DMS53 treated with DMSO at 0.1 percent for 48 hours (cell line): ENCODE results near the gene SLC9A9.

Experiments
- DNase-seq: peaks from one replicate; lab custom pipeline; 2025; ENCODE audit not compliant: unreplicated experiment; lab: John Stamatoyannopoulos, UW

Gene SLC9A9

GRCh38 chr3:143763564-143764162 lies 84.6 kb downstream of the SLC9A9 start:
- peak; percentile 34 for DNase-seq

GRCh38 chr3:143757691-143758090 lies 90.6 kb downstream of the SLC9A9 start:
- no peak for DNase-seq

DNA sequence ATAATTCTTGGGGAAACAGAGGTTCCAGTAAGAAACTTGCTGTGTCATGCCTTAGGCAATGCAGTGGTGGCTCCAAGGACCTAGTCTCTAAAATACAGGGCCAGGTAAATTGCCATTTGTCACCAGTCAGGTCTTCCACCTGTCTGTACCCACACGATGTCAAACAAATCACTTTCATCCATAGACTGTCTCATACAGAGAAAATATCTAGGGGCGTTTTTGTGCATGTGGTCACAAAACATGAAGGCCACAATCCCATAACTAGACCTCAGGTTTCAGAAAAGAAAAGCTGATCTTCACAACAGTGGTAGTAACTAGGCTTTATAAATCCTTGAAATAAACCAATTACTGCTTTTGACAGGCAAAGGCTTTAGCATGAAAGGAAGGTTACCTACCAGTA lies 92.3 kb downstream of the SLC9A9 start:
- no peak for DNase-seq

DNA sequence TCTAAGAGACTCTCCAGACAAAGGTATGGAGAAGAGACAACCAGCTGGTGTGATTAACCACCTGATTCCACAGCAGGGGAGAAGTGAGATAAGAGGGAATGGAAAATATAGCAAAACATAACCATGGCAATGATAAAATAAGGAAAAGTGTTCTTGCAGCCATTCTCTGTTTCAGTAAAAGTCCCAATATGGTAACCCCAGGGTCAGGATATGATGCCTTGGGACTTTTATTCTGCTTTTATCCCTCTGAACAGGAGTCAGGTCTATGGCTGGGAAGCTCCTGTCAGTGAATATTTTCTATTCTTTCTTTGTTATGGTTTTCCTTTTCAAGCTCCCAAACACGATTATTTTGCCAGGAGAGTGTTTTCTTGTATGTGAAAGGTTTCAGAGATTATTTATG lies 94.2 kb downstream of the SLC9A9 start:
- no peak for DNase-seq

DNA sequence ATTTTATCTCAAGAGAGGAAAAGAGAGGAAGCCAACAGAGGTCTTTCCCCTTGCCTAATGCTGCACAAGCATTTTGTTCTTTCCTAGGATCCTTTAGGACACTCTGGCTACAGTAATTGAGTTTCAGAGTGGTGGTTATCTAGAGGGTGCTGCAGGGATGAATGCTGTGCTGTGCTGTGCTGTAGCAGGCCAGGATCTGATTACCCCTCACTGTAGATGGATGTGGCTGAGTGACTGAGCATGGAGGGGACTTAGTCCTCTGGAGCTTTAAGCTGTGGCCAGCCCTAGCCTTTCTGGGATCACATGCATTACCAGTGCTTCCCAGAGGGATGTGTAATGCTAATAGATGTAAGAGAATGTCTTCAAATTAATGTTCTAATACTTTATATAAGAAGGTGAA lies 94.8 kb downstream of the SLC9A9 start:
- DNase-seq = no peak

DNA sequence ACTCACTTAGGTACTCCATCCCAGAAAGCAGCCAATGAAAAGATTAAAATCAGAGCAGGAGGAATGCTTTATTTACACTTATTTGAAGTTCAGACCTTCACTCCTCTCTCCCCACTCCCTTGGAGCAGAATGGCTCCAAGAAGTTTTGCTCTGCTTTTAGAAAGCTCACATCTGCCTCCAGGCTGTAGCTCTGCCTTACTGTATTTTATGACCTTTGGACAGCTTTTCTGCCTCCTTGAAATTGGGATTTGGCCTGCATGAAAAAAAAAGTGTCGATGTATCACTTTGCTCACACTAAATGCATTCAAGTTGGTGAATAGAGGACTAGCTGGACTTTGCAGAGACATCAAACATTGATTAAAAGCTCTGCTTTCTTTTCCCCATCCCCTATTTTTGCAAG lies 95.3 kb downstream of the SLC9A9 start:
- DNase-seq = no peak

GRCh38 chr3:143751643-143752178 lies 96.6 kb downstream of the SLC9A9 start:
- no peak for DNase-seq

GRCh38 chr3:143750841-143751240 lies 97.4 kb downstream of the SLC9A9 start:
- peak; percentile 64 for DNase-seq

GRCh38 chr3:143749926-143750325 lies 98.3 kb downstream of the SLC9A9 start:
- DNase-seq = no peak

DNA sequence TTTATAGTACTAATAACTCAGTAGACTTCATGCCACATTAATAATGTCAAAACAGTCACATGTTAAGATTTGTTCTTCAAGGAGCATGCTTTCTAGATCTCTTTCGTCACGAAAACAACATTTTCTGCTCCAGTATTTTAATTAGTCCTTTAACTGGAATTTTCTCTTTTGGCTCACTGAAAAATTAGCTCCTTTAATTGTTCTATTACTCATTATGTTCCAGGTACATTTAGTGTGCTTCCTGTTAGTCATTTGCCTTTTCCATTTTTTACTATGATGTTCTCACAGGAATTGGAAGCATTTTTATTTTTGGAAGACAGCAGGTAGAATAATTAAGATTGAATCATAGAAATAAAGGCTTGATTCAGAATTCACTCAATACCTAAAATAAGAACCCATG lies 111.2 kb downstream of the SLC9A9 start:
- no peak for DNase-seq

DNA sequence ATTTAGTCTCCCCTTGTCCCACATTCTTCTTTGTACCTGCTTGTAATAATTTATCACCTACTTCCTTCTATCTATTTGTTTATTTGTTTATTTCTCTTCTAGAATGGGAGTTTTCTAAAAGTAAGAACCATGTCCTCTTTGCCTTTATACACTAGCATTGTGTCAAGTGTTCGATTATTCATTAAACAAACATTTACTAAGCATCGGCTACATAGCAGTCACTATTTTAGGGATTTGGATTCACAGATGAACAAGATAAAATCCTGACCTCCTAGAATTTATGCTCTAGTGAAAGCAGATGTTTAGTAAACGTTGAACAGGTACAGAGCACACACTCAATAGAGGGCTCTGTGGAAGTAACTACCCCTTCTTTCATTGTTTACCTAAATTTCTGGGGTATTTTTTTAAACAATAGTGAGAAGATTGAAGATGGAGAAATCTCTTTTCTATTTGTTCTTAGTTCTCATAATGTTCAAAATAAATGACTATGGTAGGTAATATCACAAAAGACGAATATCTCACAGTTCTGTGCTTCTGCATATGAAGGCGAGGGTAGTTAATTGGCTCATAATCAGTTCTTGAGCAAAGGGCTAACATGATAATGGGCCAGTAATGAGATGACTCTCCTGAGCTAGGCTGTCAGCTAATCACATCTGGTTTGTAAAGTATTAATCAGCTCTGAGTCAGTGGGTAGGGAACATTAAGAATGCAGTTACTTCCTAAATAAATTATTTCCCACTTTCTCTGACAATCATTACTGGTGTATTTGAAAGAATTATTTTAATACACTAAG lies 111.9 kb downstream of the SLC9A9 start:
- peak; percentile 90 for DNase-seq

DNA sequence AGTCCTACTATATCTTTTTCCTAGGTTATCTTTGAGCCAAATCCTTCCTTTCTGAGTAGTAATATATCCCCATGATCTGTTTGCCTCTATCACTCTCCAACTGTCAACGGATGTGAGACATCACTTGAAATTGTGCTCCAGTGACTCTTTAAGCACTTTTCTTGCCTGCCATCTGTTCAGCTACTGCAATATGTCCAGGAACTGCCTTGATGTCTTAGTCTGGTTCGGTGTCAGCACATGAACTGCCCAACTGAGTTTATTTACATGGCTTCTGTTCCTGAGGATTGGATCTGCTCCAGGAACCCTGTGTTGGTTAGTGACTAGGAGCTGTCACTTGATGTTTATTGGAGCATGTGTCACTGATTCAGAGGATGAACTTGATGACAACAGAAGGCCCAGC lies 116.5 kb downstream of the SLC9A9 start:
- DNase-seq = peak; percentile 94

DNA sequence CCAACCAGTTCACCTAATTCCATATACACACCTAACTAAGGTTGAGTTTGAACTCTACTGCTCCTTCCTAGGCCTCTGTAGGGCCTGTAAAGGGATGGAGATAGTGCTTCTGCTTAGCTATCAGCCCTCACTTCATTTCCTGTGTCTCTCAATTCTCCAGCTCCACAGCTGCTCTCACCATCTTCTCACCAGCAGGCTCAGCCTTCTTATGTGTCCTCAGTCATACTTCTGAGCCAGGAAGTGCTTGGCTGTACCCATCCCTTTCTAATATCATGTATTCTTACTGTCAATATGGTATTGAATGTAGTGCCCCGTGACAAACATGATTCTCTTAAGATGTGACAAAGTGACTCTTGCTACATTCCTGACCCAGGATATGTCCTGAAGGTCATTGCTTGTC lies 116.9 kb downstream of the SLC9A9 start:
- DNase-seq = peak; percentile 67

DNA sequence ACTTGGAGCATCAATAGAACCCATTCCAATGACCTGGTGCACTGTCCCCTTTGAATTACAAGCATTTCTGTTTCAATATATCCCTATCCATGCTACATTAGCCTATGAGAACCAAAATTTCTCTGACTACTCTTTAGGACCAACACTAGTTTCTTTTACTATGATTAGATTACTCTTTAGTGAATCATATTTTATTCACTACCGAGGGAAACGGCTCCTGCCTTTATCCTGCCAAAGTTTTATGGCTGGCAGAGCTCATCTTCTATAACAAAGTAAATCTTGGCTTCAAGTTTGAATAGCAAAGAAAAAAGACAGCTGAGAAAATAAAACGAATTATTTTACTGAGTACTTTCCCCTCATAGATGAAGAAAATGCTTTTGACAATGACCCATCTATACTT lies 120.9 kb downstream of the SLC9A9 start:
- DNase-seq = no peak

- no peak for DNase-seq
These were observed 121.5 kb downstream of the SLC9A9 start for GRCh38 chr3:143726727-143727126.

DNA sequence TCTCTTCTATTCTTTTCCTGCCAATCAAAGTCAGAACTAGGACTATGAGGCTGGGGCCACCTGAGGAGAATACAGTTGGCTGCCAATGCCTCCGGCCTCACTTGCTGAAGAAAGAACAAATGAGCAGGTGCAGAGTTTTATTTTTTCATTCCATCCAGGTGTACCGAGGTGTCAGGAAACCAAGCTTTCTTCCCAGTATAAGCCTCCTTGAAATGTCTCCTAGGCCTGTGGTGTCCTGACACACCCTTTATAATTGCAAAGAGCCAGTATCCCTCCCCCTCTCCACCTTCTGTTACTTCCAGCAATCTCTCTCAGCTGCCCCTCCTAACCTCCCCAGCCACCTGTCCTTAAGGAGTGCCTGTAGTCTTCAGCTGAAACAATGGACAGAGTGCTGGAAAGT lies 127.9 kb downstream of the SLC9A9 start:
- DNase-seq = no peak

DNA sequence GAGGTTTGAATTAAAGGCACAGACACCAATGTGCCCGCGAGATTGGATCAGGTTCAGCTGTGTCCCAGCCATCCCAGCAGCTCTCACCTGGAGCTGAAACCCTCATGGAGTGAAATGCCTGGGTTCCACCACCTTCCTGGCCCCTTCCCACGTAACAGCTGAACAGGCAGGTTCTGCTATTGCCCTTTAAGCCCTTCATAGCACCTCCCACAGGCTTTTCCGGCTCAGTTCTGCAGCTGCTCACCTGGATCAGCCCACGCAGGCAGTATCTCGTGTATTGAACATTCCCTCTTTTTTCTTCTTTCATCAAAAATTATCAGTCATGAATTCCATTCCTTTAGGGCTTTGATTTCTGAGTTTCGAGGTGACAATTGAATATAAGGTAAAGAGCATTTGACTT lies 129.8 kb downstream of the SLC9A9 start:
- peak; percentile 69 for DNase-seq

DNA sequence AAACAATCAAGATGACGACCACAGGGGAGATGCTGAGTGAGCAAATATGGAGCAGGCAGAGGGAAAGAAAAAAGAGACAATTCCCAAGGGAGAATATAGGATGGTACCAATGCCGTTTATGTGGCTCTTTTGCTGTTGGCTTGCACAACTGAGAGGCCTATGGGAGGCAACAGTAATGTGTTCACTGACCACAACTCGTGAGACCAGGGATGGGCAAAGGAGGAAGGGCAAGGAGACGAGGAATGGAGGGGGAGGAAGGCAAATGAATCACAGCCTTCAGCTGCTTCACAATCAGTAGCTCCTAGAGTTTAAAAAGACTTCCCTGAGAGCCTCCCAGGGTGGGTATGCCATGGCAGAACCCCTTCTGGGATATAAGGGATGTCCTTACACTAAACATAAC lies 131.5 kb downstream of the SLC9A9 start:
- DNase-seq = no peak

- no peak for DNase-seq
These were observed 135.7 kb downstream of the SLC9A9 start for GRCh38 chr3:143712522-143712921.

GRCh38 chr3:143707848-143708247 lies 140.4 kb downstream of the SLC9A9 start:
- no peak for DNase-seq

DNA sequence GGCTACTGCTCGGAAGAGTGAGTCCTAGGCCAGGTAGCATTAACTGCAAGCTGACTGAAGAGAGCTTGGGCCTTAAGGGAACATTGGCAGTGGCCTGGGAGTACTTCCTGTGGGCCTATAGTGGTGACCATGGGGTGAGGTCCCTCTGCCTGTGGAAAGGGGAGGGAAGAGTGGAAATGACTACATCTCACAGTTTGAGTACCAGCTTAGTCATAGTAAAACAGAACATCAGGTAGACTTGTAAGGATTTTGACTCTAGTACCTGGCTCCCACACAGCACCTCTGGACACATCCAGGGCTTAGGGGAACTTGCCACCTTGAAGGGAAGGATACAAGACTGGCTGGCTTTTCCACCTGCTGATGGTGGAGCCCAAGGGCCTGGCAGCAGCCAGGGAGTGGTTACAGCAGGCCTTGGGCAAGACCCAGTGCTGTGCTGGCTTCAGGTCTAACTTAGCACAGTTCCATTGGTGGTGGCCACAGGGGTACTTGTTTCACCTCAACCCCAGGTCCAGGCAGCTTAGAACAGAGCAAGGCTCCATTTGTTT lies 147.8 kb downstream of the SLC9A9 start:
- no peak for DNase-seq

GRCh38 chr3:143699424-143699823 lies 148.8 kb downstream of the SLC9A9 start:
- DNase-seq = no peak
